Head of caudate nucleus (tissue), 42 donors: ENCODE results near the gene TYW3.

Experiments used
- DNase-seq, 42 donors: peaks; one replicate each; pipeline versions ENCODE4 v3.0.0 to v3.0.0-alpha.2; 2020 to 2021; ENCODE audit warnings: mixed read lengths in 7 of 42
- intact Hi-C: fragments of 100-400 bp; cut with DNase I; formaldehyde crosslinking; loops from one replicate; pipeline ENCODE4 v1.15.0; 2022

TYW3 gene

GRCh38 chr1:74732960-74733603 lies at the start of gene TYW3, which contains the start of gene CRYZ:
Gene TYW3, plus strand, starts transcription at chr1:74733152. Its CDS starts 93 bp downstream, at chr1:74733245.
Gene CRYZ, minus strand, starts transcription at chr1:74733050. Its CDS starts 8,229 bp downstream, at chr1:74724821.
- intact Hi-C loops: no loop called here
- peak; percentile 84 to 97 (median 93) for DNase-seq

- peak in 21 of 42 donors; percentile 8 to 73 (median 39) for DNase-seq
- intact Hi-C loops: no loop called here
These were observed 49.3 kb upstream of the TYW3 start for GRCh38 chr1:74683656-74684055.

GRCh38 chr1:74684301-74684700 lies 48.7 kb upstream of the TYW3 start:
- intact Hi-C loops: no loop called here
- DNase-seq: peak in 15 of 42 donors; percentile 9 to 67 (median 33)

GRCh38 chr1:74686928-74687327 lies 46.0 kb upstream of the TYW3 start:
- DNase-seq: no peak
- intact Hi-C loops: no loop called here

- peak in 31 of 42 donors; percentile 8 to 87 (median 56) for DNase-seq
- intact Hi-C loops: no loop called here
These were observed 43.2 kb upstream of the TYW3 start for GRCh38 chr1:74689621-74690363.

GRCh38 chr1:74690364-74690696 lies 42.6 kb upstream of the TYW3 start:
- intact Hi-C loops: no loop called here
- no peak for DNase-seq

- DNase-seq: no peak
- intact Hi-C loops: no loop called here
These were observed 42.0 kb upstream of the TYW3 start for GRCh38 chr1:74690909-74691308.

GRCh38 chr1:74693473-74693872 lies 39.5 kb upstream of the TYW3 start:
- intact Hi-C loops: no loop called here
- DNase-seq: no peak

GRCh38 chr1:74697832-74698231 lies 35.1 kb upstream of the TYW3 start:
- intact Hi-C loops: no loop called here
- no peak for DNase-seq

GRCh38 chr1:74699331-74699730 lies 33.6 kb upstream of the TYW3 start:
- intact Hi-C loops: no loop called here
- DNase-seq: no peak

GRCh38 chr1:74703386-74704182 lies 29.4 kb upstream of the TYW3 start:
- intact Hi-C loops: no loop called here
- DNase-seq: no peak

- intact Hi-C loops: no loop called here
- no peak for DNase-seq
These were observed 20.1 kb upstream of the TYW3 start for GRCh38 chr1:74712881-74713280.

- DNase-seq: no peak
- intact Hi-C loops: no loop called here
These were observed 19.1 kb upstream of the TYW3 start for GRCh38 chr1:74713849-74714248.

- intact Hi-C loops: no loop called here
- no peak for DNase-seq
These were observed 18.3 kb upstream of the TYW3 start for GRCh38 chr1:74714429-74715235.

- DNase-seq: no peak
- intact Hi-C loops: no loop called here
These were observed 17.8 kb upstream of the TYW3 start for GRCh38 chr1:74715236-74715502.

GRCh38 chr1:74715806-74716205 lies 17.1 kb upstream of the TYW3 start:
- intact Hi-C loops: no loop called here
- no peak for DNase-seq

GRCh38 chr1:74716822-74717221 lies 16.1 kb upstream of the TYW3 start:
- DNase-seq: no peak
- intact Hi-C loops: no loop called here

GRCh38 chr1:74717626-74718025 lies 15.3 kb upstream of the TYW3 start:
- intact Hi-C loops: no loop called here
- DNase-seq: no peak

- intact Hi-C loops: no loop called here
- DNase-seq: no peak
These were observed 6.9 kb upstream of the TYW3 start for GRCh38 chr1:74726063-74726462.

GRCh38 chr1:74728736-74729135 lies 4.2 kb upstream of the TYW3 start:
- DNase-seq: no peak
- intact Hi-C loops: no loop called here
